GM21786 (cell line): Measurements from ENCODE around the gene ATE1.
"Not testable (repeated sequence)": the region's sequence is repeated elsewhere in the genome, so short reads cannot be mapped to it uniquely, and the experiment has no call there.

Source experiments
- ATAC-seq: cut with Tn5 transposase; IDR thresholded peaks from one replicate; pipeline ENCODE4 v1.9.1; 2021; ENCODE audit not compliant: unreplicated experiment

The ATE1 gene

DNA sequence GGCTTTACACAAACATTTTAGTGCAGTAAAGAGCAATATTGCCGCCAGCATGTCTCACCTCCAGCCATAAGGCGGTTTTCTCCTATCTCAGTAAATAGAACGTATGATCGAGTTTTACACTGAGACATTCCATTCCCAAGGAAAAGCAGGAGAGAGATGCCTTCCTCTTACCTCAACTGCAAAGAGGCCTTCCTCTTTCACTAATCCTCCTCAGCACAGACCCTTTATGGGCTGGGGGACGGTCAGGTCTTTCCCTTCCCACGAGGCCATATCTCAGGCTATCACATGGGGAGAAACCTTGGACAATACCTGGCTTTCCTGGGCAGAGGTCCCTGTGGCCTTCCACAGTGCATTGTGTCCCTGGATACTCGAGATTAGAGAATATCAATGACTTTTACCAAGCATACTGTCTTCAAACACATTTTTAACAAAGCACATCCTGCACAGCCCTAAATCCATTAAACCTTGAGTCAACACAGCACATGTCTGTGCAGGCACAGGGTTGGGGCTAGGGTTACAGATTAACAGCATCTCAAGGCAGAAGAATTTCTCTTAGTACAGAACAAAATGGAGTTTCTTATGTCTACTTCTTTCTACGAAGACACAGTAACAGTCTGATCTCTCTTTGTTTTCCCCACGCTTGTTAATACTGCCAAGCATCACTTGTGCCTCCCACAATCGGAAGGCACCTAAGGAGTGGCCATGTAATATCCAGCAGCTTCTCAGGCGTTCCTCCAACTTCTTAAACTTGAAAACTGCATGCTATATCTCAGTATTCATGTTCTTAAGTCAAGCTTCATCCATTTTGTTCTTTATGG, 2.6 kb upstream of the ATE1 start:
- not testable (repeated sequence) for ATAC-seq

DNA sequence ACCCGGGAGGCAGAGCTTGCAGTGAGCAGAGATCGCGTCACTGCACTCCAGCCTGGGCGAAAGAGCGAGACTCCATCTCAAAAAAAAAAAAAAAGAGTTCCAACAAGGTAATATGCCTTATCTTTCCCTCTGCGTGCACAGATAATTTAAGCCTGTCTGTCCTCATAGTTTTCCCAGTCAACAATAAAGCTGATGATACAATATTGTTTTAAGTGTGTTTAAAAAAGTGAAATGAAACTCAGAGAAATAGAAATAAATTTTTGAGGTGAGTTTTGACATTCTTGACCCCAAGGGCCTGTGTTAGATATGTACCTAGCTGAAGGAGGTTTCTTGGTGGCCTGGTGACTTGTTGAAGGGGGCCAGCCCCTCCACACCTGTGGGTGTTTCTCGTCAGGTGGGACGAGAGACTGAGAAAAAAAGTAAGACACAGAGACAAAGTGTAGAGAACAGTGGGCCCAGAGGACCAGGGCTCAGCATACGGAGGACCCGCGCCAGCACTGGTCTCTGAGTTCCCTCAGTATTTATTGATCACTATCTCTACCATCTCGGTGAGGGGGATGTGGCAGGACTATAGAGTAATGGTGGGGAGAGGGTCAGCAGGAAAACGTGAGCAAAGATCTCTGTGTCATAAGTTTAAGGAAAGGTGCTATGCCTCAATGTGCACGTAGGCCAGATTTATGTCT, 1.9 kb upstream of the ATE1 start:
- ATAC-seq = not testable (repeated sequence)

DNA sequence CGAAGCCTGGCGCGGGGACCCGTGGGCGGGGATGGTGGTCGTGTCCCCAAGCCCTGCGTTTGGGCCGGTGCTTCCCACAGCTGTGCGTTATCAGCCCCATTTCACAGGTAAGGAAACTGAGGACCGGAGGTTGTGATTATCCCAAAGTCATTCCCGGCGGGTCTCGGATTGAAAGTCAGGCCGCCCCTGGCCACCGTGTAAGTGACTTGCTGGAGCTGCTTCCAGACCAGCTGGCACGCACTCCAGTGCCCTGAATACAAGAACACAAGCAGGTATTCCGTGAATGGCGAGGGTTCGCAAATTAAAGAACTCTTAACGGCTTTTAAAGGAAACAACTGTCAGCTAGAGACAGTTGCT, 675 bp upstream of the ATE1 start:
- ATAC-seq = peak; percentile 2

DNA sequence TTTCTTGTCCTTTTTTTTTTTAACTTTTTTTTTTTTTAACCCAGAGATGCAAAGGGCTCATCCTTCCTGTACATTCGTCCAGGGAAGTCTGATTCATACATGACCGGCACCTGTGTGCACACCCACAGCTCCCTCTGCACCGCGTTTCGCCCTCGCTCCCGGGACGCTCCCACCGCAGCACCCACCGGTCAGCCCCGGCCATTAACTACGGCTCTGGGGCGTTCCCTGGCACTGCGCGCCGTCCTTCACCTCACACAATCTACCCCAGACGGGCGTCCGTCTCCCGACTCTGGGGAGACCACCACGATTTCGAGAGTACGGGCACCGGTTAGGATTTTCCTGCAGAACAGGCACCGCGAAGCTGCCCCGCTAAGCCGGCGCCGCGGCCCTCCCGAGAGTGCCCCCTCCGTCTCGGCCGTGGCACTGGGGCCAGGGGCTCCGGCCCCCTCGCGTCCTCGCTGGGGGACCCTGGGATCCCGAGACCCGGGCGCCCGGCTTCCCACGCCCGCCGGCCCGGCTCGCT, 452 bp downstream of the ATE1 start:
- ATAC-seq = peak; percentile 38

DNA sequence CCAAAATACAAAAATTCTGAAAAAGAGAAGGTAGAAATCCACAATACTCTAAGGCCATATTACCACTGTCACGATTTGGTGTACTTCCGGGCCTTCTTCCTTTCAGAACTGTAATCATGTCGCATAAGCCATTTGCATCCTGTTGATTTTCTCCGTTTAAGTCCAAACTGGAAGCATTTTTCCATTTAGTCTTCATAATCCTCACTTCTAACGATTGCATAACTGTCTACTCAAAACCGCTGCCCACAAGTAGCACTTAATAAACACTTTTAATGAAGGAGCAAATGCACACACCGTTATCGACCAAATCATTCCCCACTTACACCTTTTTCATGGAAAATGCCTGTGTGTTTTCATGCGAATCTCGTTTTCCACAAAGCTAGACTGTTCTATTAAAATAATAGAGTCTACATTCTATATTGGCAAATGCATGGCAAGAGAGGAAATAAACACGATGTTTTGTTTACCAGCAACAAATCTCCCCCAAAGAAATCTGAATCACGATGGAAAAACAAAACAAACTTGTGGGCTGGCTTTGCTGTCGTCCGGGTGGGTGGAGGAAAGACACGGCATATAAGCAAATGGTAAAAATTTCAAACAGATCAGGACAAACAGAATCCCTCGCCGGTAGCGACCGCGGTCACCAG, 1.0 kb downstream of the ATE1 start:
- no peak for ATAC-seq

DNA sequence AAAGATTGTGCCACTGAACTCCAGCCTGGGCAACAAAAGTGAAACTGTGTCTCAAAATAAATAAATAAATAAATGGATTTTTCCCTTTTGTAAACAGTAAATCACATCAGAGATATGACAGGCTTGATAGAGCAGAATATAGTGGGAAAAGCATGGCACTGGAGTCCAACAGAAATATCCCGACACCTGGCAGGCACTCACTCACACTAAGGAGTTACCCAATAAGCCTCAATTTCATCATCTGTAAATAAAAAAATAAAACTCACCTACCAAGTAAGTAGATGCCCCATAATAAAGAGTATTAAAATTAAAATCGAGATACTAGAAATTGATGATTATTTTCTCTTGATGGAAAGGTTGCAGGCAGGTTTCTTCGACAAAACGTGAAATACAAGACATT, 1.7 kb downstream of the ATE1 start:
- no peak for ATAC-seq

DNA sequence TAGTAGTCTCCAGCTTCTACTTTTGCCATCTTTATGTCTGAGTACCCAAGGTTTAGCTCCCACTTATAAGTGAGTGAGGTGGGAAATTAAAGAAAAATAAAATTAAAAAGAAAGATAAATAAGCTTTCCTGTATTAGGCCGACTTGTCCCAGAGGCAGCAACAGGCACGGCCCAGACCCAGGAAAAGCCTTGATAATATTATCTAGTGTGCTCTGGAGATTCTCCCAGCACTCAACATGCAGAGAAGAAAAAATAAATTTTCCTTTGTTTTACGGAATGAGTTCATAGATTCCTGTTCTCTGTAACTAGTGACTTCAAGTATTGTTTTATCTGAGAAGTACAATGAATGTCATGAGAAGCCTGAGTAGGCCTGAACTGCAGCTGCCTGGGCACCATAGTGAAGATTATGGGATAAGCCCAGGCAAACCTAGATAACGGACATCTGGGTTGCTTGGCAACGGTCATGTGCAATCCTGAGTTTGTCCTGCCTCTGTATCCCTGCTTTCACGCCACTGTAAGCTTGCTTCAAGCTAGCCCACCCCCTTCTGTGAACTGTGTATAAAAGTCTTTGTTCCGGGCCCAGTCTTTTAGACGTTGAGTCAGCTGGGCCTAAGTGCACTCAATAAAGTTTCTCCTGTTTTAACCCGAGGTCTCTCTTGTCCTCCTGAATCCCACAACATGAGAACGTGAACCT, 6.4 kb downstream of the ATE1 start:
- ATAC-seq = no peak

DNA sequence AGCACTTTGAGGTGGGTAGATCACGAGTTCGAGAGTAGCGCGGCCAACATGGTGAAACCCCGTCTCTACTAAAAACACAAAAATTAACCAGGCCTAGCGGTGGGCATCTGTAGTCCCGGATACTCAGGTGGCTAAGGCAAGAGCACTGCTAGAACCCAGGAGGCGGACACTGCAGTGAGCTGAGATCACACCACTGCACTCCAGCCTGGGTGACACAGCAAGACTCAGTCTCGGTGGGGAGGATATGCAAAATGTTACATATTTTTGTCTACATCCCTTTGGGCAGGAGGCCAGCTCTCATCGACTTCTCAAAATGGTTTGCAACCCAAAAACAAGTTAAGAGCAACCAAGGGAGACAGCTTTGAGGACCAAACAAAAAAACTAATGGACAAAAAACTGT, 8.2 kb downstream of the ATE1 start:
- peak; percentile 72 for ATAC-seq

DNA sequence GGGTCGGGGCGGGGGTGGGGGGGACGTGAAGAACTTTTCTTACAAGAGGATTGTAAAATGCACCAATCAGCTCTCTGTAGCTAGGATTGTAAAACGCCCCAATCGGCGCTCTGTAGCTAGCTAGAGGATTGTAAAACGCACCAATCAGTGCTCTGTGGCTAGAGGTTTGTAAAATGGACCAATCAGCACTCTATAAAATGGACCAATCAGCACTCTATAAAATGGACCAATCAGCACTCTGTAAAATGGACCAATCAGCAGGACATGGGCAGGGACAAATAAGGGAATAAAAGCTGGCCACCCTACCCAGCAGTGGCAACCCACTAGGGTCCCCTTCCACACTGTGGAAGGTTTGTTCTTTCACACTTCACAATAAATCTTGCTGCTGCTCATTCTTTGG, 9.0 kb downstream of the ATE1 start:
- not testable (repeated sequence) for ATAC-seq

DNA sequence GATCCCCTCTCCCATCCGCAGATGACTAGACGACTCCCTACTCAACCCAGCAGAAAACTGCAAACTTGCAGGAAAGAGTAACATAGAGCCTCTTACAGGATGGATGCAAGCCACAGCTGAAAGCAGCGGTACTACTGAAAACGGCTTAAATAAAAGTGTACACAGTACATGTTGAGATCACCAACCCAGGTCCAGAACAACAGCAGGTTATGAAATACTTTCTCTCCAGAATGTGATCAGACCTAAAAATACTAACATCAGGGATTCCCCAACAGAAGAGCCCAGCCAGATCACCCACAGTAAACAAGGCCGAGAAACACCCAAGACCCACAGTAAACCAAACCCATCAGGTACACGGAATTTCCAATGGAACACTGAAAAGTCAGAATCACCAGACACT, 13.2 kb downstream of the ATE1 start:
- no peak for ATAC-seq

DNA sequence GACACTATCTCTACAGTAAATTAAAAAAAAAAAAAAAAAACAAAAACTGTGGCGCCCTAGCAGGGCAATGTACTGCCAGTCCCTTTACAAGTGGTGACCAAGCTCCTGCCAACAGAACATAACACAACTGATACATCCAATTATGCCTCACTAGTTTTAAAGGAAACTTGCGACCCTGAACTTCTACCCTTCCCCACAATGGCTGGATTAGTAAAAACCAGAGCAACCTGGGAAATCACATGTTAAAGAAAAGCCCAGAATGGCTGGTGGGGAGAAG, 16.5 kb downstream of the ATE1 start:
- ATAC-seq = no peak

DNA sequence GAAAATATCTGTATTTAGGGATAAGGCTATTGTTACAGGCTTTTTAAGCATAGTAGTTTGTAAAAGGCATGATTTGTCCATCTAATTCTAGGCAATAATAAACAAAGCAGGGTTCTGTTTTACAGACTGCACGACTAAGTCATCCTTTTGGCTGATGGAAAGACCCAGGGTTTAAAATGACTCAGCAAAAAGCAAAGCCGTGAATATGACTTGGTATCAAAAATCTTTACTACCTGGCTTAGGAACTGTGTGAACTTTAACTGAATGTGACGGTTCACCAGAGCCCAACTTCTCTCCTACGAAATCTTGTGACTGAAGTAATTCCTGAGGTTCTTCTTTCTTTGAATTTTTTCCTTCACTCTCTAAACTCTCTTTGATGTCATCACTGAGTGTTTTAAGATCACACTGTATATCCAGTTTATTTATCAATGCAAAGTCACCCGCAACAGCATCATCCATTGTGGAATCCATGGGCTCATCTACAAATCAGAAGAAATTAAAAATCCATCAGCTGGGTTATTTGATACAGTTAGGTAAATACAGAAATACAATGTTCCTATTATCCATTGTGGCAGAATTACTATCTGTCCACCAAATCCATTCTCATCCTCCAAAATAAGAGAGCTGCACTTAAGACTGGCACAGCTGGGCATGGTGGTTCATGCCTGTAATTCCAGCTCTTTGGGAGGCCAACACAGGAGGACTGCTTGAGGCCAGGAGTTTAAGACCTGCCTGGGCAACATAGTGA, 17.0 kb downstream of the ATE1 start:
- peak; percentile 69 for ATAC-seq

DNA sequence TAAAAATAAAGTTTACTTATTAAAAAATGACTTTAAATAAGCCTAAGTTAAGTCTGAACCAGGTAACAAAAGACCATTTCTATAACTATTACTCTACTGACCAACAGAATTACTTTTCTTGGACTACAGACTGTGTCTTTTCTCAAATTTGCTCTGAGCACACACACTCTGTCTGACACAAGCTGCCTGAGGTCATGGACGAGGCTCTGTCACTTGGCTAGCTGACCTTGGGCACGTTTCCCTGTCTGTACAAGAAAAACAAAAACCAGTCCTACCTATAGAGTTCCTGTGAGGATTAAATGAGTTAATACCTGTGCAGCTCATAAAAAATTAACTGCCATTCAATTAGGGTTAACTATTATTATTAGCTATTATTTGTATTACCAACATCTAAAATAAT, 22.9 kb downstream of the ATE1 start:
- no peak for ATAC-seq

DNA sequence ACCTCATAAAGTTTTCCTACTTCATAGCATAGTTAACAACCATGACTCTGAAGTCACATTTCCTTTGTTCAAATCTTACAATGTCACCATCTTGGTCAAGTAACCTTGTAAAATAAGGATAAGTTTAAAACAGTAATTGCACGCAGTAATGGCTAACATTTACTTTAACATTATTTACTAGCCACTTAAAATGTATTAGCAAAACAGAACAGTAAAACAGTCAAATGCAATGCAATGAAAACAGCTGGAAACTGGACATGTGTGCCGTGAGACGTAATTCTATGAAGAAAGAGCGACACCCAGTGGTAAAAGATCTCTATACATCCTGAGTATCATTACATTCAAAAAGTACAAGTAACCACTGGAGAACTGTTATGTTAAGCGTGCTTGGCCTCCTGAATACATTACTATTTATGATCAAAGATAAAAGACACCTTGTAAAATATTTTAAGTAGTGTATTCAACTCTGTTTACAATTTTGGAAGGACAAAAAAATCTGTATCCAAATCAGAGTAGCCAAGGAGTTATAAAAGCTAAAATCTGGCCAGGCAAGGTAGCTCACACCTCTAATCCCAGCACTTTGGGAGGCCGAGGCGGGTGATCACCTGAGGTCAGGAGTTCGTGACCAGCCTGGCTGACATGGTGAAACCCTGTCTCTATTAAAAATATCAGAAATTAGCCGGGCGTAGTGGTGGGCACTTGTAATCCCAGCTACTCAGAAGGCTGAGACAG, 27.2 kb downstream of the ATE1 start:
- peak; percentile 91 for ATAC-seq

DNA sequence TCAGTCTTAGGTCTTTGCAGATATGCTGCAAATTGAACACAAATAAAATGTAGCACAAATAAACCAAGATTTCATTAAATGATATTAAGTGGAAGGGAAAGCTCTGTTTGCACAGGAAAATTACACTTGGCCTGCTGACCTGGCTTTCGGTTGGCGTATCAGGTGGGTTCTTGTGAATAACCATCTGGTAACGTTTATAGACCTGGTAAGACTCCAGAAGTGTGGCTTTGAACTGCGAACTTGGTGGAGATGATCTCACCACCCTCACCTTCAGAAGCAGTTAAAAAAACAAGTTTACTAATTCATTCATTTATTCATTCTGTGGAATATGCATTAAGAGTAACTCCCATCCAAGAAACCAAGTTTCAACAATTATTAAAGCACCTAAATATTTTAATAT, 28.1 kb downstream of the ATE1 start:
- no peak for ATAC-seq

DNA sequence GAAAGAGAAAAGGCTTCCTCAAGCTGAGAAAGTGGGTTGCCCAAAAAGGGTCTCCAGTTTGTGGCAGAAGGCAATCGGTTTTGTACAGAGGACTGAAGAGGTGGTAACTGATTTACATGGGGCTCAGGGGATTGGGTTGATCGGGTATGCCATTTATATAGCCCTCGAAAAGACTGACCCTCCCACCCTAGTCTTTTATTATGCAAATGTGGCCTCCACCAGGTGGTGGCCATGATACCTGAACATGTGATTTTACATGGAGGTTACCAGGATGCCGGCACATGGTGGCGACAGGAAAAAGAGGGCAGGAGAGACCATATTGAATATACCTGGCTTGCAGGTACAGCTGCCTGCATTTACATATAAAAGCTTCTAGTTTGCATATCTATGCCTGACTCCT, 36.7 kb downstream of the ATE1 start:
- no peak for ATAC-seq

DNA sequence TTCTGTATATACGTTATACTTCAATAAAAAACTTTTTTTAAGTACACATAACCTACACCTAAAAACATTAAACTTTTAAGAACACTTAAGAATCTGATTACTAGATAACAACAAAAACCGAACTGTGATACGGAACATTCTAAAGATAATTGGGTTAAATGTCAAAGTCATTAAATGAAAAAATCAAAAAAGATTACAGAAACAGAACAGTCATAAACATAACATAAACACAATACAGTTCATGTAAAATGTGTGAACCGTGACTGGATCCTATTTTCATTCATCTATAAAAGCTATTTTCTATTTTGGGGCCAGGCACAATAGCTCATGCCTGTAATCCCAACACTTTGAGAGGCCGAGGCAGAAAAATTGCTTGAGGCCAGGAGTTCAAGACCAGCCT, 38.6 kb downstream of the ATE1 start:
- no peak for ATAC-seq

DNA sequence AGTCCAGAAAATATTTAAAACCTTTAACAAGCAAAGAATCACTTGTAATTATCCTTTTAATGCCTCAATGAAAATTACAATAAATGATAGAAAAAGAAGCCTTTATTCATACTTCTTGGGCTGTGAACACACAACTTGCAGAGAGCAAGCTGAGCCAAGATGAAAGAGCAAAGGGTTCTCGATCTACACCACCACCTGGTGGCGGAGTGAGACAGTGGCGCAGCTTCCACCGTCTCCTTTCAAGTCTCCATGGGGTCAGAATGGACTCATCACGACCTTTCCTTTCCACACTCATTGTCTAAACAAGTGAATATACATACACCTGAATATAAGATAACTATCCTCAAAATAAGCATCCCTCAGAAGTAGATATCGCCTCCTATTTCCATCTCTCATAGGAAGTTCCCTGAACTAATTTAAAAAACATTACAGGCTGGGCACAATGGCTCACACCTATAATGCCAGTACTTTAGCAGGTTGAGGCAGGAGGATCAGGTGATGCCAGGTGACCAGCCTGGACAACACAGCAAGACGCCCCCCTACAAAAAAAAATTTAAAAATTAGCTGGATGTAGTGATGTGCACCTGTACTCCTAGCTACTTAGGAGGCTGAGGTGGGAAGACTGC, 40.7 kb downstream of the ATE1 start:
- ATAC-seq = peak; percentile 65

DNA sequence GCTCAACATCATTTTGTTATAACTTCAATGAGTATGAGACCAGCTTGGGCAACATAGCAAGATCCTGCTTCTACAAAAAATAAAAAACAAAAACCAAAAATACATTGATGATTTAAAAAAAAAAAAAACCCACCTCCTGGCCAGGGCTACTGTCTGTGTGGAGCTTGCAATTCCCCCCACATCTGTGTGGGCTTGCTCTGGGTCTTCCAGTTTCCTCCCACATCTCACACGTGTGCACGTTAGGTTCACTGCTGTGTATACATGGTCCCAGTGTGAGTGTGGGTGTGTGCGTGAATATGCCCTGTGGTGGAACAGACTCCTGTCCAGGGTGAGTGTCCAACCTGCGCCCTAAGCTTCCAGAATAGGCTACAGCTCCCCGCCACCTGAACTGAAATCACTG, 41.6 kb downstream of the ATE1 start:
- ATAC-seq = no peak

DNA sequence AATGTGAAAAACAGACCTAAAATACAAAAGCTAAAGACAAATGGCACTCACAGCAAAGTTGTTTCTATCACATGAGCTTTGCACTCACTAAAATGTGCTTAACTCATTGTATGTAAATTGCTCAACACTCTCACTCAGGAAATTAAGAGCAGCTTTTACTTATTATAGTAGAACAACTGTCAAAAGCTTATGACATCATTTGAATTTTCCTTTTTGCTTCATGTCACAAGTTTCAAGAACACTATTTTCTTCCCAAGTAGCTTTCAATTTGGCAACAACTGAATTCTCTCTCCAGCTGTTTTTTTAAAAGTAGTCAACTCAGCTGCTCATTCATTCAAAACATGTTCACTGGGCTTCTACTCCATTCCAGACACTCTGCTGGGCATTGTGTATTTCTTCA, 46.9 kb downstream of the ATE1 start:
- no peak for ATAC-seq
